Hematopoietic multipotent progenitor cell treated with erythropoietin and hydrocortisone succinate and interleukin-3 and kit ligand, for 4 days (in vitro differentiated cells): ENCODE measurements around the gene SLC15A3.

Experiments
- DNase-seq: peaks from one replicate; pipeline ENCODE4 v3.0.0-alpha.2; 2015

SLC15A3 gene

DNA sequence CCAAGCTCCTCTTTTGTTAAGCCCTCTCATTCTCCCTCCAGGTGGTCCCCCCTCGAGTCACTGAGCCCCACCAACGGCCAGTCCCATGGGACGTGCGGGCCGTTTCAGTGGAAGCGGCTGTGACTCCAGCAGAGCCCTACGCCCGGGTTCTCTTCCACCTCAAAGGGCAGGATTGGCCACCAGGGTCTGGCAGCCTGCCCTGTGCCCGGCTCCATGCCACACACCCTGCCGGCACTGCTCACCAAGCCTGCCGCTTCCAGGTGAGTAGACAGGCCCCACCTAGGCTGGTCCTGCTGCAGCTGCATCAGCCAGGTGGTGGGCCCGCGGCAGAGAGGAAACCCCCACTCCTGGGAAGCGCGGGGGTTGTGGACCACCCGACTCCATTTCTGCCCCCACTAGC is 24.4 kb downstream of the SLC15A3 start:
- DNase-seq: no peak

DNA sequence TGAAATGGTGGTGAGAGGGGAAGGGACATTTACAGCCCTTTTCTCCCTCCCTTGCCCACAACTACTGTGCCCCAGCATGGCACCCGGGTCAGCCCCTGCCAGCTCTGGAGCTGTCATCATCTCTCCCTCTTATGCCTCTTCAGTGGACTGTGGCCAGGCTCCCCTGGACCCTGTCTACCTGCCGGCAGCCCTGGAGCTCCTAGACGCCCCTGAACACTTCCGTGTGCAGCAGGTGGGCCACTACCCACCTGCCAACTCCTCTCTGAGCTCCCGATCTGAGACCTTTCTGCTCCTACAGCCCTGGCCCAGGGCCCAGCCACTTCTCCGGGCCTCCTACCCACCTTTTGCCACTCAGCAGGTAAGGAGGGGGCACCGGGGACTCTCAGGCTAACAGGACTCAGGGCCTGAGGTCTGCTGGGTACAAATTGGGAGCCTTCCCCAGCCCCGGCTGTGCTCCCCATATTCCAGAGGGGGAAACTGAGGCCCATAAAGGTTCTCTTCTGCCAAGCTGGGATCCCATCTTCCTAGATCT is 24.8 kb downstream of the SLC15A3 start:
- no peak for DNase-seq

GRCh38 chr11:60926500-60926899 is 25.5 kb downstream of the SLC15A3 start:
- DNase-seq: no peak

DNA sequence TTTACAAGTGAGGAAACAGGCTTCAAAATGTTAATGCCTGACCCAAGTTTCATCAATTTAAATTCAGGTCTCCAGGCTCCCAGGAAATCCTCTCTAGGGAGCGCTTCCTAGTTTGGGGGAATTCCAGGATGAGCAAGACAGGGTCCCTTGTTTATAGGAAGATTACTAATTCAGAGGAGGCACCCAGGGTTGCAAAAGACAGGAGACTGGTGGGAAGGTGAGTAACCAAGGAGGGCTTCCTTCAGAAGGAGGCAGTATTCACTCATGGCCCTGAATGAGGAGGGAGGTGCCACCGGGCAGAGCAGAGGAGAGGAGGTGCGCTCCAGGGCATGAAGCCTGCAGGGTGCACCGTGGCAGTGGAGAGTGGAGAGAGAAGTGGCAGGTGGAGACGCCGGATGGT is 26.1 kb downstream of the SLC15A3 start:
- DNase-seq: no peak

- DNase-seq: no peak
Measured at GRCh38 chr11:60924906-60925853, 26.8 kb downstream of the SLC15A3 start.

- peak; percentile 33 for DNase-seq
Measured at GRCh38 chr11:60924110-60924905, 27.7 kb downstream of the SLC15A3 start, which contains the start of gene TMEM132A. TMEM132A (plus strand) TSS chr11:60924460; CDS start chr11:60924634, 174 bp downstream.

- DNase-seq: no peak
Measured at GRCh38 chr11:60923800-60924109, 28.2 kb downstream of the SLC15A3 start.

GRCh38 chr11:60923326-60923725 is 28.6 kb downstream of the SLC15A3 start:
- DNase-seq: no peak

DNA sequence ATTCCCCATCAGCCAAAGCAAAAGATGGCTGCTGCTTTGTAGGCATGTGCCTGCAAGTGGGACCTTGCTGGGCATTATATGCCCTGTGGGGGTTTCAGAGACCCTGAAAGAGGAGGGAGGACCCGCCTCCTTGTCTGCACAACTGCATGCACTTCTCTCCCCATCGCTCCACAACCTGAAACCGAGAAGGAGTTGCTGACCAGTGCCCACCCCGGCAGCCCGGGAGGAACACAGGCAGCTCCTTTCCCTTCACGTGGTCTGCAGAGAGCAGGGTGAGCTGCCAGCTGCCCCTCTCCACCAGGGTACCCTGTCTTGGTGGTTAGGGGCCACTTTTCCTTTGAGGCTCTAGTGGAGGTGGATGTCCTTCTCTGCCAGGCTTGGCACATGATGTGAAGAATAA is 29.1 kb downstream of the SLC15A3 start:
- no peak for DNase-seq

- DNase-seq: no peak
Measured at GRCh38 chr11:60921777-60922335, 30.1 kb downstream of the SLC15A3 start.

DNA sequence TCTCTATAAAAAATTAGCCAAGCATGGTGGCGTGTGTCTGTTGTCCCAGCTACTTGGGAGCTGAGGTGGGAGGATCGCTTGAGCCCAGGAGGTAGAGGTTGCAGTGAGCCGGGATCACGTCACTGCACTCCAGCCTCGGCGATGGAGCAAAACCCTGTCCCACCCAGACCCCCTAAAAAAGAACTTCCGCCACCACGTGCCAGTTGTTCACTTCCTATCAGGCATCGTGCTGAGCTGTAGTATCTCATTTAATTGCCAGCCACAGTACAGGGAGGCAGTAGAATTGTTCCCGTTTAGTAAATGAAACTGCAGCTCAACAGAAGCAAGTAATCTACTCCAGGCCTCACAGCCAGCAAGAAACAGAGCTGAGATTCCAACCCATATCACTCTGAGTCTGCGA is 30.7 kb downstream of the SLC15A3 start:
- DNase-seq: no peak

GRCh38 chr11:60919956-60920355 is 32.0 kb downstream of the SLC15A3 start:
- DNase-seq: no peak

- peak; percentile 25 for DNase-seq
Measured at GRCh38 chr11:60919320-60919719, 32.7 kb downstream of the SLC15A3 start.

DNA sequence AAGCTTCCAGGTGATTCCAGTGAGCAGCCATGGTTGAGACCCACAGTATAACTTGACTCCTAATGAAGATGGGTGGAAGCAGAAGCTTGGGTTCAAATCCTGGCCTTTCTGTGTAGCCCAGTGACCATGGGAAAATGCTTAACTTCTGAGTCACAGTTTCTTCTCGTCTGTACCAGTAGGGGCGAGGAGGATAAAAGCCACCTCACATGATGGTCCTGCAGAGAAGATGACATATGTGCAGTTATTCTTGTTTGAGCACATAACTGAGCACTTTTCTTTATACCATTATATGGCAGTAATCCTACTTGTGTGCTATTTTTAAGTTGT is 33.1 kb downstream of the SLC15A3 start:
- DNase-seq: no peak

DNA sequence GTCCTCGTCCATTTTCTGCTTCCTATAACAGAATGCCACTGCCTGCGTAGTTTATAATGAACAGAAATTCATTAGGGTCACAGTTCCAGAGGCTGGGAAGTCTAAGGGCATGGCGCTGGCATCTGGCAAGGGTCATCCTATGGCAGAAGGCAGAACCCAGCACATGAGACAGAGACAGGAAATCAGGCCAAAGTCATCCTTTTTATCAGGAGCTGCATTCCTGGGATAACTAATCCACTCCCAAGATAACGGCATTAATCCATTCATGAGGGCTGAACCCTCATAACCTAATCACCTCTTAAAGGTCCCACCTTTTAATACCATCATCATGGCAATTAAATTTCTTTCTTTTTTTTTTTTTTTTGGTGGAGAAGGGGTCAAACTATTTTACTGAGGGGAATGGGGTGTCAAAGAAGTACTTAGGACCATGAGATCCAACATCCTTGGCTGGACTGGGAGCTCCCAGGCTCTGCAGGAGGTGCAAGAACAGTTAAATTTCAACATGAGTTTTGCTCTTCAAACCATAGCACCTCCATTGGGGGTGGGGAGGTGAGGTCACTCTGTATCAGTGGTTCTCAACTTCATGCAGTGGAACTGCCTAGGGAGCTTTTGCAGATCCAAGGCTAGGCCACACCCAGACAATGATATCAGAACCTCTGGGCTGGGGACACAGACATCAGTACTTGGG is 33.6 kb downstream of the SLC15A3 start:
- peak; percentile 31 for DNase-seq

DNA sequence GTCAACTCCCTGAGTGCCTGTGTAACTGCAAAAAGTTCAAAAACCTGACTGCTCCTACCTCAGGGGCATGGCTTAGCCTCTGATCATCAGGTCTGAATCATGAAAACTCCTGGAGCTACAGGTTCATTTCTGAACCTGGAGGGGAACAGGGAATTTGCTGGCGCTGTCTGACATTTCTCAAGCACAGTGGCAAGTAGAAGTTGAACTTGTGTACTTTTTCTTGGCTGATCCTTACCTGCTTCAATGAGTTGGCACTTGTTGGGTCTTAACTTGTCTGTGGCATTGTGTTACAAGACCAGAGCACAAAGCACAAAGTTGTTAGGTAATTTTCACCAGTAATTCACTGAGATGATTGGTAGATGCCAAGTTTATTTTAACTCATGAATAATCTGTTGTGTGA is 34.7 kb downstream of the SLC15A3 start:
- DNase-seq: no peak

GRCh38 chr11:60916669-60917206 is 35.2 kb downstream of the SLC15A3 start:
- DNase-seq: no peak

DNA sequence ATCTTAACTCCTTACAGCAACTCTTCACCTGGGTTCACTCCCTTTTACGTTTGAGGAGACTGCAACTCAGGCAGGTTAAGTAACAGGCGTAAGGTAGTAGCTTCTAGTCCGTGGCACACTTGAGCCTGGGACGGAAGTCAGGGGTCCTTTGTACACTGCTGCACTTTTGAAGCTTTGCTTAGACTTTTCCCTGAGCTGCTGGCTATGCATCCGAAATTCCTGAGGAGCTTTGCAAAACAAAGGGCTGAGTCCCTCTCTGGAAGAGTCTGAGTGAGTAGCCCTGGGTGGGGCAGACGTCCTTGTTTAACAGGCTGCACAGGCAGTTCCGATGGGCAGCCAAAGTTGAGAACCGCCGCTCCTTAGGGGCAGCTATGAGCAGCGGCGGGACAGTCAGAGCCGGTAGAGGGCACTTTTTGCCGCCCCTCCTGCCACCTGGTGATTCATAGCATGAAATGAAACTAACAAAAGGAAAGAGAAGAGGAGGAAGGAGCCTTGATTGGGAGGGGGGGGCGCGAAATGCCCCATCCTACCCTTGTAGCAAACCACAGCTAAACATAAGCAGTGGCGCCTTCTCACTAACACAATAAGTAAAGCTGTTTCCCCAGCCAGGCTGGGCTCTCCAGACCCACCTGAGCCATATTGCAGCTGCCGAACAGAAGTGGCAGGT is 36.6 kb downstream of the SLC15A3 start:
- DNase-seq: peak; percentile 83

DNA sequence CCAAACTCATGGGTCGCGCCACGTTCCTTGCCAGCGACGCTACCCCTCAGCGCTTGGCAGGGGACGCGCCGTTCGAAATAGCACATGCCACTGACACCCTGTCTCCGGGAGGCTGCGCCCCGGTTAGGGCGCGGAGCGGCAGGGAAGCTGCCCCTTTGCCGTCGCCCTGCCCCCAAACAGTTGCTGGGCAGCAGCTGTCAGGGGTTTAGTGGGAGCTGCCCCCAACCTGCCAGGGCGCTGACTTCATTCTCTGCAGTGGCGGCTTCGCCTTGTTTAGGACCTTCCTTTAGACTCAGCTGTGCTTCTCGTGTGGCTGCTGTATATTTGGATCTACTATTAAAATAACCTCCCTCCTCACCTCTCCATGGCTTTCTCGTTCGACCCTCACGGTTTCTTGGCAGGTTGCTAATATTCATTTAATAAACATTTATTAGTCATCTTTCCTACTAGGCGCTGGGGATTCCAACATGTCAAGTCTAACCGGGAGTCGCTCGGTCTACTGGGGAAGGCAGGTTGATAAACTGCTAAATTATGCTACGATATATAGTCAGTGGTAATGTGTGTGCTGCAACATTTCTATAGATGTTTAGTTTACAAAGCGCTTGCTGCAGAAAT is 37.2 kb downstream of the SLC15A3 start:
- DNase-seq: peak; percentile 68

GRCh38 chr11:60913793-60914632 is 38.0 kb downstream of the SLC15A3 start, which contains the start of gene TMEM109:
TMEM109 (plus strand) TSS chr11:60914158; CDS start chr11:60919694, 5,536 bp downstream.
- peak; percentile 96 for DNase-seq
